OCI-LY7 (cell line): ENCODE measurements around the gene ALDOA.

Experiments used
- EZH2phosphoT487 ChIP-seq: fragments of 200-600 bp; sonication (generic); IDR thresholded peaks from 2 replicates; pipeline ENCODE4 v1.6.1; 2018; ENCODE audit warnings: low read depth, borderline replicate concordance, mild to moderate bottlenecking, mixed run types, antibody characterized with exemption, low read length, moderate library complexity, mixed read lengths
- TF ChIP-seq, protein P1 (sequence below): fragments of 200-600 bp; sonication (generic); conservative IDR thresholded peaks from 2 replicates; pipeline ENCODE4 v1.5.1; 2014; ENCODE audit warnings: mild to moderate bottlenecking, antibody characterized with exemption, low read length, moderate library complexity, mixed read lengths

DNA sequence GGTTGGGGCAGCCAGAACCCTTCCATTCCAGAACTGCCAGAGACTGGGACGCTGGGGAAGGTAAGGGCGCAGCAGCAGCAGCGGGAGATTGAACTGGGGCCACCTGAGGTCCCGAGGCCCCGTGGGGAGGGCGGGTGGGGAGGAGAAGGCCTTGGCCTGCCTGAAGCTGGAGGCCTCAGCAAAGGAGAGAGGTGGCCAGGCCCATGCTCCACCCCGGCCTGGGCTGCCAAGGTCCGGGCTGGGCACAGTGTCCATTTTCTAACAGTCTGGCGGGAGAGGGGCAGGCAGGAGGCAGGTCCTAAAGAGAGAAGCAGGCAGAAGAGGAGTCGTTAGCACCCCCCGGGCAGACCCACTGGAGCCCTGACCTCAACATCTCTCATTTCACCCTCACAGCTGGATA is 48.9 kb downstream of the ALDOA start:
- TF ChIP-seq, protein P1, sequence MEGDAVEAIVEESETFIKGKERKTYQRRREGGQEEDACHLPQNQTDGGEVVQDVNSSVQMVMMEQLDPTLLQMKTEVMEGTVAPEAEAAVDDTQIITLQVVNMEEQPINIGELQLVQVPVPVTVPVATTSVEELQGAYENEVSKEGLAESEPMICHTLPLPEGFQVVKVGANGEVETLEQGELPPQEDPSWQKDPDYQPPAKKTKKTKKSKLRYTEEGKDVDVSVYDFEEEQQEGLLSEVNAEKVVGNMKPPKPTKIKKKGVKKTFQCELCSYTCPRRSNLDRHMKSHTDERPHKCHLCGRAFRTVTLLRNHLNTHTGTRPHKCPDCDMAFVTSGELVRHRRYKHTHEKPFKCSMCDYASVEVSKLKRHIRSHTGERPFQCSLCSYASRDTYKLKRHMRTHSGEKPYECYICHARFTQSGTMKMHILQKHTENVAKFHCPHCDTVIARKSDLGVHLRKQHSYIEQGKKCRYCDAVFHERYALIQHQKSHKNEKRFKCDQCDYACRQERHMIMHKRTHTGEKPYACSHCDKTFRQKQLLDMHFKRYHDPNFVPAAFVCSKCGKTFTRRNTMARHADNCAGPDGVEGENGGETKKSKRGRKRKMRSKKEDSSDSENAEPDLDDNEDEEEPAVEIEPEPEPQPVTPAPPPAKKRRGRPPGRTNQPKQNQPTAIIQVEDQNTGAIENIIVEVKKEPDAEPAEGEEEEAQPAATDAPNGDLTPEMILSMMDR: no peak
- TF ChIP-seq EZH2phosphoT487: no peak
